Caco-2 (cell line): ENCODE data around the gene GPR15. TPM values are rescaled to one million over a fixed set of nuclear protein-coding genes. Genes with fewer than 3 reads are reported as not detected.

ENCODE experiments used
- BruUV-seq: library from RNA; stranded (reverse); fragments of 400-500 nt; replicated peaks from 2 replicates; lab custom pipeline; 2021; lab: Mats Ljungman, UMichigan
- CTCF ChIA-PET: fragments of 300-600 bp; sonication (Branson Sonifier 250); formaldehyde crosslinking; loops from one replicate; lab custom pipeline; 2022; ENCODE audit warnings: antibody characterized with exemption; lab: Charles Lee
- POLR2A ChIA-PET: fragments of 300-600 bp; sonication (Branson Sonifier 250); formaldehyde crosslinking; loops from one replicate; lab custom pipeline; 2022; ENCODE audit warnings: antibody characterized with exemption; lab: Charles Lee
- DNase-seq, 2 experiments: peaks; one replicate each; pipeline versions ENCODE4 v3.0.0 to v3.0.0-alpha.2; 2020 to 2022
- H3K27me3 ChIP-seq: replicated peaks from 2 replicates; pipeline ENCODE4 v1.6.0; 2011; ENCODE audit warnings: low read length; ENCODE audit not compliant: control insufficient read depth, insufficient read depth
- H3K36me3 ChIP-seq: 2 replicates; pipeline ENCODE4 v1.5.1; 2011; ENCODE audit warnings: low read length; ENCODE audit not compliant: control insufficient read depth, insufficient read depth
- H3K4me1 ChIP-seq: fragments of 250-450 bp; sonication (Bioruptor Pico); 2 replicates; pipeline ENCODE4 v1.5.1; 2020; ENCODE audit warnings: mild to moderate bottlenecking
- H3K4me3 ChIP-seq: 2 replicates; pipeline ENCODE4 v1.5.1; 2011; ENCODE audit warnings: low read depth, mild to moderate bottlenecking, control low read depth, low read length
- H3K9me3 ChIP-seq: fragments of 250-450 bp; sonication (Bioruptor Pico); 2 replicates; pipeline ENCODE4 v1.5.1; 2020; ENCODE audit warnings: mild to moderate bottlenecking, moderate library complexity
- H3K27ac Mint-ChIP-seq: one replicate; pipeline ENCODE4 v1.8.0; 2022; ENCODE audit warnings: mixed read lengths; ENCODE audit not compliant: unreplicated experiment
- H3K27me3 Mint-ChIP-seq: one replicate; pipeline ENCODE4 v1.8.0; 2022; ENCODE audit warnings: mixed read lengths; ENCODE audit not compliant: insufficient read depth, unreplicated experiment
- H3K36me3 Mint-ChIP-seq: one replicate; pipeline ENCODE4 v1.8.0; 2022; ENCODE audit warnings: mild to moderate bottlenecking, mixed read lengths; ENCODE audit not compliant: insufficient read depth, unreplicated experiment
- H3K4me1 Mint-ChIP-seq: one replicate; pipeline ENCODE4 v1.8.0; 2022; ENCODE audit warnings: low read depth, mixed read lengths; ENCODE audit not compliant: unreplicated experiment
- H3K4me3 Mint-ChIP-seq: one replicate; pipeline ENCODE4 v1.8.0; 2022; ENCODE audit warnings: mild to moderate bottlenecking, moderate library complexity, mixed read lengths; ENCODE audit not compliant: unreplicated experiment
- H3K9me3 Mint-ChIP-seq: one replicate; pipeline ENCODE4 v1.8.0; 2022; ENCODE audit warnings: mixed read lengths; ENCODE audit not compliant: unreplicated experiment
- CTCF ChIP-seq, 2 experiments: fragments of 200-600 bp in 1 of 2; IDR thresholded peaks; 1 replicate in 1 of 2; 2 replicates in 1 of 2; pipeline versions ENCODE4 v1.5.1 to v1.8.0; 2011 to 2022; ENCODE audit warnings: antibody characterized with exemption in 1 of 2, control low read depth in 1 of 2, inconsistent platforms in 1 of 2, low read depth in 1 of 2, low read length in 1 of 2, mild to moderate bottlenecking in 1 of 2, moderate library complexity in 1 of 2; ENCODE audit not compliant: insufficient read depth in 1 of 2, severe bottlenecking in 1 of 2, unreplicated experiment in 1 of 2
- intact Hi-C: fragments of 100-400 bp; cut with micrococcal nuclease; formaldehyde crosslinking; loops from one replicate; pipeline ENCODE4 v1.10.0; 2022; ENCODE audit not compliant: unreplicated experiment
- total RNA-seq: library from RNA; stranded (reverse); gene quantifications from 2 replicates; pipeline ENCODE4 v1.2.3, GENCODE V29; 2022

The GPR15 gene
- total RNA-seq, 1 experiment from 2014 or later = not detected

- TF ChIP-seq CTCF (IDR thresholded peaks at IDR 0.05; ENCODE audit: insufficient read depth in 1 of 2, low read depth in 1 of 2, low read length in 1 of 2, severe bottlenecking in 1 of 2, unreplicated experiment in 1 of 2) = no peak
- H3K4me1 Mint-ChIP-seq = no peaks in the 10 kb centered on the region
- no peak for DNase-seq
- H3K4me3 ChIP-seq = no peak overlapping the region
- no peaks in the 10 kb centered on the region for H3K27me3 Mint-ChIP-seq
- no peaks in the 10 kb centered on the region for H3K4me1 ChIP-seq
- H3K27me3 ChIP-seq = no peaks in the 10 kb centered on the region
- H3K4me3 Mint-ChIP-seq = no peak overlapping the region
- H3K9me3 ChIP-seq = no peaks in the 10 kb centered on the region
- ChIA-PET POLR2A (no interaction called here), CTCF (no interaction called here)
- H3K9me3 Mint-ChIP-seq = no peaks in the 10 kb centered on the region
- no peaks in the 10 kb centered on the region for H3K36me3 ChIP-seq
- intact Hi-C loops = no loop called here
- H3K36me3 Mint-ChIP-seq = no peaks in the 10 kb centered on the region
- H3K27ac Mint-ChIP-seq = no peak overlapping the region
- no TSS peak for BruUV-seq
Observed at GRCh38 chr3:98548544-98548943, 16.8 kb downstream of the GPR15 start.

GRCh38 chr3:98550833-98551232, 19.1 kb downstream of the GPR15 start:
- DNase-seq = no peak
- no peaks in the 10 kb centered on the region for H3K9me3 ChIP-seq
- Mint-ChIP-seq H3K27me3 (no peaks in the 10 kb centered on the region), H3K4me1 (no peaks in the 10 kb centered on the region), H3K36me3 (no peaks in the 10 kb centered on the region), H3K9me3 (no peaks in the 10 kb centered on the region), H3K27ac (no peak overlapping the region), H3K4me3 (no peak overlapping the region)
- no peak for TF ChIP-seq CTCF (IDR thresholded peaks at IDR 0.05; ENCODE audit: insufficient read depth in 1 of 2, low read depth in 1 of 2, low read length in 1 of 2, severe bottlenecking in 1 of 2, unreplicated experiment in 1 of 2)
- no peaks in the 10 kb centered on the region for H3K27me3 ChIP-seq
- no peak overlapping the region for H3K4me3 ChIP-seq
- no peaks in the 10 kb centered on the region for H3K4me1 ChIP-seq
- ChIA-PET POLR2A (no interaction called here), CTCF (no interaction called here)
- no TSS peak for BruUV-seq
- intact Hi-C loops = no loop called here
- H3K36me3 ChIP-seq = no peaks in the 10 kb centered on the region

- no peak overlapping the region for H3K4me3 ChIP-seq
- H3K4me1 ChIP-seq = no peaks in the 10 kb centered on the region
- no TSS peak for BruUV-seq
- Mint-ChIP-seq H3K36me3 (no peaks in the 10 kb centered on the region), H3K4me1 (no peaks in the 10 kb centered on the region), H3K27me3 (no peaks in the 10 kb centered on the region), H3K4me3 (no peak overlapping the region), H3K27ac (no peak overlapping the region), H3K9me3 (no peaks in the 10 kb centered on the region)
- no peaks in the 10 kb centered on the region for H3K27me3 ChIP-seq
- DNase-seq = no peak
- H3K9me3 ChIP-seq = no peaks in the 10 kb centered on the region
- intact Hi-C loops = no loop called here
- POLR2A ChIA-PET = no interaction called here
- no peaks in the 10 kb centered on the region for H3K36me3 ChIP-seq
- TF ChIP-seq CTCF (IDR thresholded peaks at IDR 0.05; ENCODE audit: insufficient read depth in 1 of 2, low read depth in 1 of 2, low read length in 1 of 2, severe bottlenecking in 1 of 2, unreplicated experiment in 1 of 2) = no peak
- CTCF ChIA-PET = no interaction called here
Observed at GRCh38 chr3:98551236-98551635, 19.5 kb downstream of the GPR15 start.
